HuH-7.5 (cell line): ENCODE measurements around the gene LGALS3BP.
"Not testable (repeated sequence)": the region's sequence is repeated elsewhere in the genome, so short reads cannot be mapped to it uniquely, and the experiment has no call there.

Experiments used
- DNase-seq: peaks from one replicate; pipeline ENCODE4 v3.0.0; 2011; ENCODE audit warnings: low spot score

The LGALS3BP gene, protein sequence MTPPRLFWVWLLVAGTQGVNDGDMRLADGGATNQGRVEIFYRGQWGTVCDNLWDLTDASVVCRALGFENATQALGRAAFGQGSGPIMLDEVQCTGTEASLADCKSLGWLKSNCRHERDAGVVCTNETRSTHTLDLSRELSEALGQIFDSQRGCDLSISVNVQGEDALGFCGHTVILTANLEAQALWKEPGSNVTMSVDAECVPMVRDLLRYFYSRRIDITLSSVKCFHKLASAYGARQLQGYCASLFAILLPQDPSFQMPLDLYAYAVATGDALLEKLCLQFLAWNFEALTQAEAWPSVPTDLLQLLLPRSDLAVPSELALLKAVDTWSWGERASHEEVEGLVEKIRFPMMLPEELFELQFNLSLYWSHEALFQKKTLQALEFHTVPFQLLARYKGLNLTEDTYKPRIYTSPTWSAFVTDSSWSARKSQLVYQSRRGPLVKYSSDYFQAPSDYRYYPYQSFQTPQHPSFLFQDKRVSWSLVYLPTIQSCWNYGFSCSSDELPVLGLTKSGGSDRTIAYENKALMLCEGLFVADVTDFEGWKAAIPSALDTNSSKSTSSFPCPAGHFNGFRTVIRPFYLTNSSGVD

DNA sequence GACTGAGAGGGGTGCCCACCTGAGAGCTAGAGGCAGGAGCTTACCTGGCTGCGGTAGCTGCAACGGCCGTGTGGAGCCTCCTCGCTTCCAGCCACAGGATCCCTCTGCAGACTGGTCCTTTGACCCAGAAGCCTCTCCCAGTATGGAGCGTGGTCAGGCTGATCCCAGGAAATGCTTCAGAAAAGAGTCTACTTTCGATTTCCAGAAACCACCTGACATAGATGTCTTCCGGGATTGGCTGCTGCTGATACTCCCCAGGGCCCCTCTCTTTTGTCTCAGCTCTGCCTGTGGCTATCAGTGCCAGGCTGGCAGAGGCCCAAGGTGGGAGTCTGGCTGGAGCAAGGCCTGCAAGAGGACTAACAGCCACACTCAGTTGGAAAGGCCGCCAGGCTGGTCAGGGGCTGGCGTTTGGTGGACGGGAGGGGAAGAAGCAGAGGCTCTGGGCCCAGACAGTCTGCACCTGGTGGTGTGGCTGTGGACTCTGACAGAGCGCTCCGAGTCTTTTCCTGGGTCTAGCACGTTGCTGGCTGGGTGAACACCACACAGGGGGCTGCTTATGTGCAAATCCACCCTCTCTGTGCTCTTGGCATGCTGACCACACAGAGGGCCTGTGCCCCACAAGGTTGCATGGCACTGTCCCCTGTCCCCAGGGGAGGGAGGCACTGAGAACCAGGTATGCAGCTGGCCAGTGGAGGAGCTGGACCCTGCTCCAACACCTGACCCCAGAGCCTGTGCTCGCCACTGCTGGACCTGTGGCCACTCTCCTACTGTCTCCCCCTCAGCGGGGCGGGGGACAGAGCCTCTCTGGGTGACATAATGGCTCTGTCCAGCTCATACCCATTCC is at the start of gene LGALS3BP:
Gene LGALS3BP (minus strand): TSS at position 144 of the 844 bp plus-strand sequence. CDS start 2,732 bp downstream, outside the sequence.
- no peak for DNase-seq

DNA sequence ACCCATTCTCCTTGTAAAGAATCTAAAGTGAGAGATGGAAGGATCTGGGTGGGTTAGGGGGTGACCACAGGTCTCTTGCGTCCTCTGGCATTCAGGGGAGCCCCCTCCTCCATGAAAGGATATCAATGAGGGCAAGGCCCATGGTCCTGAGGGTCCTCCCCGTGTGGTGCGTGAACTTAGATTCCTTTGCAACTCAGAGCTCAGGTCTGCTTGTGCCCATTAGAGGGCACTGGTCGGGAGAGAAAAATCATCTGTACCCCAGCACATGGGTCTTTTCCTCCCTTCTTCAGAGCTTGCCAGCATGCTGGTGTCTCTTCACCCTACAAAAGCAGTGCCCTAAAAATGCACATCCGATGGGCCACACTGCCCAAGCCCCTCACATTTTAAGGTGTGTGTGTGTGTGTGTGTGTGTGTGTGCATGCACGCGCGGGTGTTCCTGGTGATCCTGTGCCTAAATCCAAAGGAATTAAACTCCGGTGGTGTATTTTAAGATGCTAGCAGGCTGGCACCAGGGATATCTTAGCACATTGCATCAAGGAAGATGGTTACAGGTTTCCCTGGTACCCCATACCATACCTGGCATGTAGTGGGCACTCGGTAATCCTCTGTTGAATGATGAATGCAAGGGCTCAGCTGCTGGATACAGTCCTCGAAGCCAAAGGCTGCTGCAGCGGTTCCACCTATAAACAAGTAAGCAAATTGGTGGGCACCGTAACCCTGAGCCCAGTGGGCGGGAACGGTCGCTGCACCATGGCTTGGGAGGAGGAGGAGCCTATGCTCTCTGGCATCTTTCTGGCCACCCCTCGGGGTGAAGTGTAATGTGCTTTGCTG is 49.0 kb upstream of the LGALS3BP start:
- DNase-seq = no peak

DNA sequence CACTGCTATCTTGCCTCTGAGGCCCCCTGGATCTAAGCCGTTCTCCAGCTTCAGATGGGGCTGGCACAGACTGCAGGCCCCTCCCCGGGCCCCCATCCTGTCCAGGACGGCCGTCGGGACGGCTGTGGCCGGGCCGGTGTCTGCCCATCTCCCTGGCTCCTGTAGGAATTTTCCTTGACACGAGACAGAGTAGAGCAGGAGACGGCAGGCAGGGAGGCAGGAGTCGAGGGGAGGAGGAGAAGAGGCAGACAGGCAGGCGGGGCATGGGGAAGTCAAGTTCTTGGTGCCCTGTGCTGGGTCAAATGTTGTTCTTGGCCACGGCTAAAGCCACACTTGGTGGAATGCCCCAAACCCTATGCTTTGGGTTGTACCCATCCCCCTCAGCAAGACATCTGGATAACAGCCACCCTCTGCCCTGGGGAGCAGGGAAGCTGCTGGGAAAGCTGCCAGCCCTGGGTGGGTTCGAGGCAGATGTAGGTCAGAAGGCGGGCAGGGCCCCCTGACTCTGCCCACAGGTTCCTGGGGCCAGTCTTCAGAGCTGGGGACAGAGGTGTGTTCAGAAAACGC is 48.3 kb upstream of the LGALS3BP start:
- DNase-seq = no peak

DNA sequence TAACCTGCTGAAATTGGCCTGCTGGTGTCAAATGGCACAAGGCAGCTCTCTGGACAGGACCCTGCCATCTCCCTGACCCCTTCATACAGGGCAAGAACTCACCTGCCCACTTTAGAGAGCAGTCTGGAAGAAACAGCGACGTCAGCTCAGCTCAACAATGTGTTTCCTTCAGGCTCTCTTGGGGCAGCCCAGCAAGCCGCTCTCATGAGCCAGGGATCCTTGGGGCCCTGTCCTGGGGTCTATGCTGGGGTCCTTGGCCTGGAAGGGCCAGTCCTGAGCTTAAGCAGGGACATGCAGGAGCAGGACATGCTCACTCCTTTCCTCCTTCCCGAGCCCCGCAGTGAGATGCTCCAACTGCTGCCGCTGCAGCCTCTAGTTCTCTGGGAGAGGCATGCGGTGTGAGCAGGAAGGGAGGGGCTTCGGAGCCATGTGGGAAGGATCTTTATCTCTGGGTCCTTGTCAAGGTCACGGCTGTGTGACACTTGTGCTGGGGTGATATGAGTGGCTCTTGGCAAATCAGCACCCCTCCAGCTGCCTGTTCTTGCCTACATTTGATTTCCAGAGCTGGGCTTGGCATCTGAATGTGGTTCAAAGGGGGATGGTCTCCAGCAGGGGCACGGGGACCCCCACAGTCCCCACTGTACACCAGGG is 47.7 kb upstream of the LGALS3BP start:
- DNase-seq = no peak

DNA sequence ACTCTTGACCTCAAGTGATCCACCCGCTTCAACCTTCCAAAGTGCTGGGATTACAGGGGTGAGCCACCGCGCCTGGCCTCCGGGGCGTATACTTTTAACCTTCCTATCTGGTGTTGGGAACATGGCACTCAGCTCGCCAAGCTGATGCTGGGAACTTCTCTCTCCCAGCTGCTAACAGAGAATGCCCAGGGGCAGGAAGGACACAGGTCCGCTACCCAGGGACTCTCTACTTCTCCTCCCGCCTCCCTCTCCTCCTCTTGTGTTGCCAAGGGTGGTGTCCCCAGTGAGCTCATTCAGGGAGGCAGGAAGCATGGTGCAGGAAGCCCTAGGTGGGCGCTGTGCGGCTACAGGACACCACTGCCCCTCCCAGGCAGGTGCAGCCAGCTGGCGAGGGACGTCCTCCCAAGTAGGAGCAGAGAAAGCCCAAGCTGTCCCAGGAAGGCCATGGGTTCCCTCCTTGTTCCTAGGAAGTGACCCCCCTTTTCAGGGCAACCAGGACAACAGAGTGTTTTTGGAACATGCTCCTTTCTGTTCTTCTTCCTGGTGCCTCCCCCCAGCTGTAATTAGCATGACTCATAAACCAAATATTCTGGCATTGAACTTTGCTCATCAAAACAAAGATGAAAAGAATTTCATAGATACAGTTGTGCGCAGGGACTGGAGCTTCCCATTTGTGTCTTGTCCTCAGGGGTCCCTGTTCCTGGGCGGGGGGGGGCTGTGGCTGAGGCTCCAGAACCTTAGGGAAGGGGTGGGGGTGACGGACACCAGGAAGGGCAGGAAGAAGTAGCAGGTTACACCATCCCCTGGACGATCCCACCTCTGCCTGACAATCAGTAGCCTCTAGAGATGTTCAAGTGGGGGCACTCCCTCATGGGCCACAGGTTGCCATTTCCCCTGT is 46.9 kb upstream of the LGALS3BP start:
- peak; percentile 57 for DNase-seq

DNA sequence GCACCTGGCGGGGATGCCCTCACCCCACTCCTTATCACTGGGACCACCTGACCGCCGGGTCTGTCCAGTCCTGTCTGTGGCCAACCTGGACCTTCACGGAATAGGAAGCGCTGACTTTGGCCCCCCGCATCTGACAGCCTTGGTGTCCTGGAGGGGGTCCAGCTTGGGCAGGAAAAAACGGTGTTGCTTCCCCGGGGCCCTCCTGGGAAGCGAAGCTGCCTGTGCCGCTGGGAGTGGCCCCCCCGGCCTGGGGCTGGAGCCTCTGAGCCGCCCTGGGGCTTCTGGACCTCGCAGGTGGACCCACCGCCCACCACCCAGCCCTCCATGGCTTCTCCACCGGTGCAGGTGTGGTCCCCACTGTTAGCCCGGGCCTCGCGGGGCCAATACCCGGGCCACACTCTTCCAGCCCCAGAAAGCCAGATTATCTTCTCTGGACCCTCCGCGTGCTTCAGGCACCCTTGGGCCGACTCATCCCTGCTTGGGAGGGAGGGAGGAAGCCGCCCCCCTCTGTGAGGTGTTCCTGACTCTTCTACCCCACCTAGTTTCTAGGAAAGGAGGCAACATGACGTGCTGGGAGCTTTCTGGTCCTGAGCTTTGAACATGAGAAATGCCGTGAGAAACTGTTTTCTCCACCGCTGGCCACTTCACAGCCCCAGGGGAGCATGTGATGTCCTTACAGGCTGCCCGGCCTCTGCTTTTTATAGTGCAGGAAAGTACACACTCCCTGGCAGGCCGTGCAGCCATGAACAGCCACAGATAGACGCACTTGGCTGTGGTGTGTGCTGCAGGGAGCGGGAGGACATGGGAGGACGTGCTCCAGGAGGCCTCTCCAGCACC is 45.4 kb upstream of the LGALS3BP start:
- no peak for DNase-seq

DNA sequence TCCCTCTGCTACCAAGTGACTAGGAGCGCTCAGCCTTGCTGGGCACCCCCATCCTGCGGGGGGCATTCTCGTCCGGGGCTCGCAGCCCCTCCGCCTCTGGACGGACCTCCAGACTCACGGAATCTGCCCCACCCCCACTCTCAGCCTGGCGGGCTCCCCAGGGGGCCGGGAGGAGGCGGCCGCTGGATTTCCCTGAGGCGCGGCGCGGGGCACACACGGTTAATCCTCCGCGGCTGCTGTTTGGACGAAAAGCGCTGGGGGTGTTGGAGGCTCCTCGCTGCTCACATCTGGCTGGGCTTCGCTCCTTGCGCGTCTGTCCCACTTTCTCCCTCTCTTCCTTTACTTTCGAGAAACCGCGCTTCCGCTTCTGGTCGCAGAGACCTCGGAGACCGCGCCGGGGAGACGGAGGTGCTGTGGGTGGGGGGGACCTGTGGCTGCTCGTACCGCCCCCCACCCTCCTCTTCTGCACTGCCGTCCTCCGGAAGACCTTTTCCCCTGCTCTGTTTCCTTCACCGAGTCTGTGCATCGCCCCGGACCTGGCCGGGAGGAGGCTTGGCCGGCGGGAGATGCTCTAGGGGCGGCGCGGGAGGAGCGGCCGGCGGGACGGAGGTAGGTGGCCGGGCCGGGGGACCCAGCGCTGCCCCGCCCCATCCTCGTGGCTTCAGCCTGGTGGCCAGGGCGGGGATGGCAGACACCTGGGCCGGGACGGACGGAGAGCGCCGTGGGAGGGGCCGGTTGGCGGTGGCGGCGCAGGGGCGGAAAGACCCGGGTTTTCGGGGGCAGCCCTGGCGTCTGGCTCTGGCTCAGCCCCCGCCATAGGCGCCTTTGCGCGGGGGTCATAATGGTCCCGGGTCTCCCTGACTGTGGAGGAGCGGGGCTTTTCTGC is 44.4 kb upstream of the LGALS3BP start, which contains the start of gene C1QTNF1:
Gene C1QTNF1 (plus strand): TSS at position 284 of the 886 bp plus-strand sequence. CDS start 19,800 bp downstream, outside the sequence.
- peak; percentile 51 for DNase-seq

DNA sequence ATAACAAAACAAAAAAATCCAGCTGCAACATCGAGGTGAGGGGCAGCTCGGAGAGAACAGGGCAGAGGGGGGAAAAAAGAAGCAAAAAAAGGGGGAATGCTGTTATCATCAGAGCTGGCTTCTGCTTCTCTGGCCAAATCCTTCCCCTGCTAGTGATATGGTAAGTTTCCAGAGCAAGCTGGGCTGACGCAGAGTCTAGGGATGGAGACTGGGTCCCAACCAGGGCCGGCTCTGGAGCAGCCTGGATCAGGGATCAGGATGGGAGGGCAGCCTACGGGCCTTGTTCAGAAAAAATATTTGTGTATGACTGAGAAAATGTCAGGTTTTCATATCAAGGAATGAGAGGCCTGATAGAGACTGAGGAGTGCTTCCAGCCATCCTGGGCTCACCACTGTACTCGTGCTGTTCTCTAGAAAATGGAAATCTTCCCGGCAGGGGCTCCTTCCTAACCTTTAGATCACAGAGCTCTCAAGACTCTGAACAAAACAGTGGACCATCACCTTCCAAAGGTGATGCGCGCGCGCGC is 43.5 kb upstream of the LGALS3BP start:
- DNase-seq = no peak

DNA sequence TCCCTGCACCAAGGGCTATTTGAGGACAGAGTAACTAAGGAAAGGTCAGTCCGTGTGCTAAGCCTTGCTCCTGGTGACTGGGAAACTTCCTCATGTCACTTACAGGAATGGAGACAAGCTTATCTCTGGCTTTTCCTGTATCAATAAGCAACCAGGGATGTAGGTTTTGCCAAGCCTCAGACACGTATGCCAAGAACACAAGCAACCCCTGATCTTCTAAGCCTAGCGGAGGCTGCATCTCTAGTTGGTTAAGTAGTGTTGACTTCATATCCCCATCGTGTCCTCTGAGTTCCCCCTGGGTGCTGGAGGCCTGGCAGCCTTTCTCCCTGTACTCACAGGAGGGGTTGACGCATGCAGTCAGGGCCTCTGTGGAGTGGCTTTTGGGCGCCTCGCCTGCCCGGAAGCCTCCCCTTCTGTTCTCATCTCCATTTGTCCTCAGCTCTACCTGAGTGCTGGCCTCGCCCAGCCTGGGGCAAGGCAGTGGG is 42.8 kb upstream of the LGALS3BP start:
- DNase-seq = no peak

DNA sequence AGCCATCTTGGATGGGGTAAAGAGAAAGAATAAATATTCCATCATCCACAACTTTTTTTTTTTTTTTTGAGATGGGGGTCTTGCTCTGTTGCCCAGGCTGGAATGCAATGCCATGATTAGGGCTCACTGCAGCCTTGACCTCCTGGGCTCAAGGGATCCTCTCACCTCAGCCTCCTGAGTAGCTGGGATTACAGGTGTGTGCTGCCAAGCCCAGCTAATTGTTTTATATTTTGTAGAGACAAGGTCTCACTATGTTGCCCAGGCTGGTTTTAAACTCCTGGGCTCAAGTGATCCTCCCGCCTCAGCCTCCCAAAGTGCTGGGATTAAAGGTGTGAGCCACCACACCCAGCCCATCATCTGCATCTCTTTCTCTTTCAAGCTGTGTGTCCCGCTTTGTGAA is 42.2 kb upstream of the LGALS3BP start:
- DNase-seq = not testable (repeated sequence)

DNA sequence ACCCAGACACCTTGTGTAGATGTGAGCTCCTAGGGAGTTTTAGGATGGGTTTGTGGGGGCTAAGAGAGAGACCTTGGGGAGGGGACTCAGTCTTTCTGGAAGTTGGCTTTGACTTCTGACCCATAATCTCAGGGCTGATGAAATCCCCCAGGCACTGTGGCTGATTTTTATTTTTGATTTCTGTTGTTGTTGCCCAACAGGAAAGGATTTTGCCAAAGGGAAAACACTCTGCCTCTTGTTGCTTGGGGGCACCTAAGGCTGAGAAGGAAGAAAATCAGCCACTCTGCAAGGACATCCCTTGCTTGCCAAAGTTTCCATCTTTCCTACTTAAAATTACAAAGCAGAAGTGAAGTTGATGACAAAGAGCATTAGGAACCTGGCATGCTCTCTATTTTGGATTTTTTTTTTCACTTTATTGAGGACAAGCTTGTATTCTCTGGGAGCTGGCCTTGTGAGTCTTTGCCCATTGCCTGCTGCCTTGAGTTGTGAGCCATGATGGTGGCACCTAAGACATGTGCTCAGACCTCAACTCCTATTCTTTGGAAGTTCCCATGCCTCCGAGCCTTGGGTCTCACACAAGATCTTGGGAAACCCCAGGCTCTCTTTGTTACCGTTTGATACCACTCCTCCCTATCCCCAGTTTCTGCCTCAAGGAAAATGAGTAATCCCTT is 41.0 kb upstream of the LGALS3BP start:
- DNase-seq = no peak

DNA sequence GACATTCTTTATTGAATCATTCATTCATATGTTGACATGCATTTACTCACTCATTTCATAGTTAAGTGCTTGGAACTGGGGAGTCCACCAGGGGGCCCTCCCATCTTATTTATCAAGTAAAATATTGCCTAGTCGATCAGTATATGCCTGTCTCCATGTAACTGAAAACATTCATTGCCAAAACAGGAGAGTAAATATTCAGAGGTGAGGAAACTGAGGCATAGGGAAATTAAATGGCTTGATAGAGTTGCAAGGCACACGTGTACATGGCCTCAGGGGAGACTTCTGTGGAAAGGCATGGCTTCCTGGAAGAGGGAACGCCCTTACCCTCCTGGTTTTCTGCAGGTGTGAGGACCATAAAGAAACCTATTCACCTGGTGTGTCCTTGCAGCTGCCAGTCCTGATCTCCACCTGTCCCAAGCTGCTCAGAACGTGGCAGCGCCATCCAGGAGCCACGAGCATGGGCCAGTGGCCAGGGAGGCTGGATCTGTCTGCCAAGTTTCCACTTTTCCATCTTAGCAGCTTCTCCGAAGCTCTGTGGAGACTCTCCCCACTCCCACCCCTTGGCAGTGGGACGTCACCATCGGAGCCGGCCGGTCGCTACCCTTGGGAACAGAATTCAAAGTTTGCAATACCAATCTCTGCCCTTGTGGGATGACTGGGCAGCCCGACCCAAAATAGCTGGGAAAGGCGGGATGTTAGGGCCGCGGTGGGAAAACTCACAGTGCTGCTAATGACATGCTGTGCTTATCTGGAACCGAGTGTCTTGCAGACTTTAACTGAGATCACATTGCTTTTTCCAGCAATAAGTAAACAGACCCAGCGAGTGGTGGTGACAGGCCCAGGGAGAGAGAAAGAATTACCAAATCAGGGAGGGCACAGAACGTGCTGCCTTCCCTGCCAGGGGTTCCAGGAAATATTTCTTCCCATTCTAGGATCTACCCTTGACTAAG is 40.2 kb upstream of the LGALS3BP start:
- DNase-seq = no peak

DNA sequence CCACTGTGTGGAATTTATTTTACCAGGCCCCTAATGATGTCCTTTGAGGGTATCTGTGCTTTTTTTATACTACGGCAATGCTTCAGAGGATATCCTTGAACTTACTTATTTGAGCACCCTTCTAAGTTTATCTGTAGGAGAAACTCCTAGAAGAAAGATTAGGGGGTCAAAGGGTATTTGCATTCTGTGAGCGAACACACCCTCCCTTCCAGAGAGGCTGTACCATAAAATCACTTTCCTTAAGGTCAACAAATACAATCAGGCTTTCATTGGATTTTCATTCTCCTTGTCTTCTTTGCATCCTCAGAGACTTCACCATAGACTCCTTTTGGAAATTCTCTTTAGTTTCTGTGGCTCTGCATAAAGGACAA is 39.5 kb upstream of the LGALS3BP start:
- no peak for DNase-seq

DNA sequence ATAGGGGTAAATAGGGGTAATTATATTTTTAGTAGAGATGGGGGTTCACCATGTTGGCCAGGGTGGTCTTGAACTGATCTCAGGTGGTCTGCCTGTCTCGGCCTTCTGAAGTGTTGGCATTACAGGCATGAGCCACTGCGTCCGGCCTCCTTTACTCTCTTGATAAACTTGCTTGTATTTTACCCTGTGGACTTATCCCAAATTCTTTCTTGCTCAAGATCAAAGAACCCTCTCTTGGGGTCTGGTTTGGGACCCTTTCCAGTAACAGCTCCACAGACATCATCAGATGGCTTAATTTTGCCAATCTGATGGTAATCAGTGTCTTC is 38.6 kb upstream of the LGALS3BP start:
- DNase-seq = no peak

DNA sequence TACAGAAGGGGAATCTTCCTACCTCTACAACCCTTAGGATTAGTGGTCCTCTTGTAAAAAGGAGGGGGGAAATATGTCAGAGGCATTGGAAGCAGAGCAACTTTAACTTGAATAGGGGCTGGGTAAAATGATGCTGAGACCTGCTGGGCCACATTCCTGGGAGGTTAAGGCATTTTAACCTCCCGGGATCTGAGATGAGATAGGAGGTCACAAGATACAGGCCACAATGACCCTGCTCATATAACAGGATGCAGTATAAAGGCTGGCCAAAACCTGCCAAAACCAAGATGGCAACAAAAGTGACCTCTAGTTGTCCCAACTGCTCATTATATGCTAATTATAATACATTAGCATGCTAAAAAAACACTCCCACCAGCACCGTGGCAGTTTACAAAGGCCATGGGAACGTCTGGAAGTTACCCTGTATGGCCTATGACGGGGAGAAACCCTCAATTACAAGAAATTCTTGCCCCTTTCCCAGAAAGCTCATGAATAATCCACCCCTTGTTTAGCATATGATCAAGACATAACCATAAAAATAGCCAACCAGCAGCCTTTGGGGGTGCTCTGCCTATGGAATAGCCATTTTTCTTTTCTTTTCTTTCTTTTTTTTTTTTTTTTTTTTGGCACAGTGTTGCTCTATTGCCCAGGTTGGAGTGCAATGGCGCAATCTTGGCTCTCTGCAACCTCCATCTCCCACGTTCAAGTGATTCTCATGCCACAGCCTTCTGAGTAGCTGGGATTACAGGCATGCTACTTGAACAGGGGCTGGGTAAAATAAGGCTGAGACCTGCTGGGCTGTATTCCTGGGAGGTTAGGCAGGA is 38.0 kb upstream of the LGALS3BP start:
- no peak for DNase-seq
